Activated CD4-positive, alpha-beta T cell treated with anti-CD3 and anti-CD28 coated beads, Interleukin-10, Interleukin-2, amounts not matched to agents 100 ng/mL and 50 ng/mL, durations not matched to agents 16 hours and 8 hours (primary cell): Measurements from ENCODE around the gene ZBTB7C.

Source experiments
- DNase-seq: peaks from one replicate; pipeline ENCODE4 v3.0.0-alpha.2; 2020

ZBTB7C gene

GRCh38 chr18:48417985-48418384 is 8.8 kb upstream of the ZBTB7C start:
- DNase-seq, result no peak

GRCh38 chr18:48413342-48413741 is 4.2 kb upstream of the ZBTB7C start:
- DNase-seq, result no peak

- peak; percentile 54 for DNase-seq
Observed at GRCh38 chr18:48412339-48412929, 3.3 kb upstream of the ZBTB7C start.

DNA sequence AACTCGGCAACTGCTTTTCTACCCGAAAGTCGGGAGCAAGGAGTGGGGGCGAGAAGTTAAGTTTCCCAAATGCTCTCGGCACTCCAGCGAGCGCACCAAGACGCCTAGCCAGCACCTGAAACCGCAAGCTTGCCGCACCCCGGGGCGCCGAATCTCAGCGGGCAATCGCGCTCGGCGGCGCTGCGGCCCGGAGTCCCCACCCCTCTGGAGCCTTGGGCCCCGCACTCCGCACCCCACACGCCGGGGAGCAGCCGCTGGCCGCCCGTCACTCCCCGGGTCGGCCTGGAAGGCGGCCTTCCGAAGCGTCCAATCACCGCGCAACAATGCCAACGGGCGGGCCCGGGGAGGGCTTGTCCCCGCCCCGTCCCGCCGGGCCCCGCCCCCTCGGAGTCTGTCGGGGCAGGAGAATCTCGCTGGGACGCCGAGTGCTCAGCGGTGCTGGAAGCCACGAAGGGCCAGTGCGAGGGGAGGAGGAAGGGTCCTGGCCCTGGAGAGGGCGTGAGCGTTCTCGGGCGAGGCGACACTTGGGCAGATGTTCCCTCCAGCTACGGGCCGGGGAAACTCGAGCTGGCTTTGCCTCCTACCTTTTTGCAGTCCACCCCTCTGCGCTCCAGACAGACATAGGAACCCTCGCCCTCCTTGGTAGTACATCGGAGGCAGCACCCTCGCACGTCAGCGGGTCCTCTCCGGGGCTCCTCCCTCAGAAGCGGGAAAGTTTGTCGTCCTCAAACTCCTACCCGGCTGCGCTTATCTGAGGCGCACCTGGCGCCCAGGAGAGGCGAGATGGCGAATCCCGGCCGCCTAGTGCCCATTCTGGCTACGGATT is 1.1 kb upstream of the ZBTB7C start:
- peak; percentile 88 for DNase-seq

DNA sequence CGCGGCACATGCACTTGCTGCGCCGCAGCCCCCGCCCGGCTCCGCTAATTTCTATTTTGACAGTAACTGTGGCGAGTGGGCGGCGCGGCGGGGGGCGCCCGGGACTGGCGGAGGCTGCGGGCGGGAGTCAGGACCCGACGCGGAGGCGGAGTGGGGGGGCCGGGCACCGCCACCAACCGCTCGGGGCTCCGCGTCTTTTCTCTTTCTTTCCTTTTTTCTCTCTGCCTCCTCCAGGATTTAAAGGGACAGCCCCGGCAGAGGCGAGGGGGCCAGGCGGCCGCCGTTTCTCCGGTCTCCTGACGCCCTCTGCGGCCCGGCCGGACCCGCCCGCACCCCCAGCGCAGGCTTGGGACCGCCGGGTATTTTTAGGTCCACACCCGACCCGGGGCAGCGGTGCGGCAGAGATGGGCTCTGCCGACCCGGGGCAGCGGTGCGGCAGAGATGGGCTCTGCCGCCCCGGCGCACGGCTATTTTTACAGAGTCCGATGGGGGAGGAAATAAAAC is 460 bp upstream of the ZBTB7C start:
- no peak for DNase-seq

GRCh38 chr18:48408111-48408726 is 964 bp downstream of the ZBTB7C start:
- no peak for DNase-seq

DNA sequence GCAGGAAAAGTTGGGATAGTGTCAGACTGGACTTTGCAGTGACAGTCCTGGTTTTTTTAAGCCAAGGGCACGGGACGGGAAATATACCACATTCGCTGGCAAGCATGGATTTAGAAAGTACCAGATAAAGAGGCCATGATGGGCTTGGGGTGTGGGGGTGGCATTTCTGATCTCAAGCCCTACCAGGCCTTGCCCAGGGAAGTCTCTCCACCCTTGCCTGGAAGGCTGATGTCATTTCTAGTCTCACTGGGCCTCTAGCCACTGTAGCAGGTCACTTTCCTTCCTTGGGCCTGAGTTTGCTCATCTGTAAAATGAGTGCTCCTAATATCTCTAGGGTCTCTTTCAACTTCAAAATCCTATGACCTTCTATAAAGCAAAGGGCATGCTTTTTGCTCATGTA is 1.8 kb downstream of the ZBTB7C start:
- no peak for DNase-seq

GRCh38 chr18:48405978-48406377 is 3.2 kb downstream of the ZBTB7C start:
- DNase-seq, result no peak

DNA sequence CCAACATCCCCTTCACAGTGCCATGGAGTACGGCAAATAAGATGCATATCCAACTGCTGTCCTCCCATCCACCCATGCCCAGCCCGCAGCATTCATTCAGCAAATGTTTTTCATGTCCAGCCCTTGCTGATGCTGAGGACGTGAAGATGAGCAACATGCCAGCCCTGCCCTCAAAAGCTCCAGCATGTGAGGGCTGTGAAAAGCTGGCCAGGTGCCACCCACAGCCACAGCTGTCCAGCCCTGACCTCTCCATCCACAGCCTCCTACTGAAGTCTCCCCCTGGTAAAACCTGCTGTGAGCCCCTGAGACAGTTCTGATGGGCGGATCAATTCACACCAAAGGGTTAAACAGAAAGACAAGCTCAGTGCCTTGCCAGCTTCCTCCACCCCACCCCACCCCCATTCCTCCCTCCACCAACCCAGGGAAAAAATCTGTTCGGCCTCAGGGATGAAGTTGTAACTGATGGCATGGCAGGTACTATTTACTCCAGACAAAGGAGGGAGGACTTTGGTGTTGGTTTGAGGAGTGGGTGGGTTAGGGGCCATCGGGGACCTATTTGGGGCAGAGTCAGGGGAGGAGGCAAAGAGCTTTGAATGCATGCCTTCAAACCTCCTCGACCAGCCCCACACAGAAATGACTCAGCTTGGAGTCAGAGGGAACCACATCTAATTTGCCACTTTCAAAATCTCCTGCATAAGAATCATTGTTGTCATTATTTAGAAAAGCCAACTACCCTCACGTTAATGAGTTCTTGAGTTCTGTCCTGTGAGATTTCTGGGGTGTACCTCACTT is 4.3 kb downstream of the ZBTB7C start:
- DNase-seq, result peak; percentile 41

DNA sequence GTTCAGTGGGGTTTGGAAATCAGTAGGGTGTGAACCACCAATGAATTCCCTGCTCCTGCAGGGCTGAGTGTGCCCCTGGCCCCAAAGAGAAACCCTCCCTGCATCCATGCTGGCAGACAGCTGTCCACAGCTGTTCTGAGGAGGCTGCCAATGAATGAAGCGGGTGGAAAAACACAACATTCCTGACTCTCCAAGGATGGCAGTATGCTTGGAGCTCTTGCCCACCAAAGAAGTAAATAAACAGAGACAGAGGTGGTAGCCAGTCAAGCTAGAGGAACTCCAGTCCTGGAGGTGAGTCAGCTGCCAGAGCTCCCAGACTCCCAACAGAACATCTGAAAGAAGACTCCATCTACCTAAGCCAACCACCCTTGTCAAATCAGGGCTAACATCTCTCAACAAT is 6.2 kb downstream of the ZBTB7C start:
- DNase-seq, result no peak

DNA sequence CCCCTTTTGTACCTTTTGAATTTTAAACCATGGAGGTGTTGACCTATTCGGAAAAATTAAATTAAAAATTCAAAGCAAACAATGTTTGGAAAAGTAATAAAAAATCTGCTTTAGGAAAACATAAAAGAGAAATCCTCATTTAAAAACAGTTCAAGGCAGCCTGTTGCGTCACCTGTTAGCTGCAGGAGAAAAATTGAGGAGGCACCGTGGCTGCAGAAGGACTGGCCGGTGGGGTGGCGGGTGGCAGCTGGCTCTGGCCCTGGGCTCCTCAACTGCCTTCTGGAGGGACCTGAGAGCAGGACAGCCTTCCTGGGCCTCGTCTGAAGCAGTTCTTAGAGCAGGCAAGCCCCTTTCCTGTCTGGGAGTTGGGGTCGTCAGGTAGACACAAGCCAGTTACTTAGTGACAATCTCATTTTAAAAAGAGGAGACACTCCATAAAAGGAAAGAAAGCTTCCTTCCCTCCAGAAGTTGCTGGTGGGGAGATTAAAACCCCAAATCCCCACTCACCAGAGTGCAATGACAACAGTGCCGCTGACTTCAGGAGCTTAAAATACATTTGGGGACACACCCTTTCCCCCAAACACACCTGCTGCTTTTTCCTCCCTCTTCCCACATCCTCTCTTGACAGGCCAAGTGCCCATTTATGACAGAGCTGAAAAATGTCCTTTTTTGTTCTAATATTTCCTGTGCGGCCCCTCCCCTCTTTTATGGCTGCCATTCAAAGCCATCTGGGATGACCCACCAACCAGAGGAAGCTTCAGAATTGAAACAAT is 9.7 kb downstream of the ZBTB7C start:
- no peak for DNase-seq

DNA sequence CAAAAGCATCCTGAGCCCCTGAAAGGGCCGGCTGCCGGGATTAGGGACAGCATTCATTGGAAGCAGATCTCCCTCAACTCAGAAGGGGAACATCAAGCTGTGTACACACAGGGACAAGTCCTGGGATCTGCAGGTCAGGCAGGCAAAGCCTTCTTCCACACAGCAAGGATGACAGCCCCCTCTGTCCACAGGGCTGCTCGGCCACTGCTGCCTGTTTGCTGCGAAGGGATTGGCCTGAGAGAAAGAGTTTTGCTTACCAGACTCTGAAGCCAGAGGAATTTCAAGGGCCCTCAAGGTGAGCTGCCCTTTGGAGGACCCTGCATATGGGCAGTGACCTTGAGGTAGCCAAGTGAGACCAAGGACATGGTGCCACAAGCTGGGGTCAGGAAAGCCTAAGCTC is 11.1 kb downstream of the ZBTB7C start:
- DNase-seq, result no peak

DNA sequence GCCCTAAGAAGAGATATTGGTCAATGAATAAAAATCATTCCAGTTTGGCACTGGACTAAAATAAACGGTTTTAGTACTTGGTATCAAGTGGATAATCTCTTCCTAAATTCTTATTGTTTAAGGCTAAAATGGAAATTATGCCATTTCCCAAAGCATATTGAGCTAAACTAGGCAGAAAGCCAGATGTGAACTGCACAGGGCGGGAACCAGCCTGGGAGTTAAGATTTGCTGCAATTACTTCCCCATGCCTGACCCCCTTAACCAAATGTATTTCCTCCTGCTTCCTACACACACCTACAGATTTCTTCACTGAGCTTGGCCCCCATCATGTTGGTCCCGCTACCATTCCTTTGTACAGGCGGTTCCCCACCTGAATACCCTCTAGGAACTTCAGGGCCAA is 12.2 kb downstream of the ZBTB7C start:
- no peak for DNase-seq

GRCh38 chr18:48396561-48396960 is 12.6 kb downstream of the ZBTB7C start:
- no peak for DNase-seq

GRCh38 chr18:48395646-48396045 is 13.5 kb downstream of the ZBTB7C start:
- no peak for DNase-seq

GRCh38 chr18:48394176-48394575 is 15.0 kb downstream of the ZBTB7C start:
- no peak for DNase-seq

DNA sequence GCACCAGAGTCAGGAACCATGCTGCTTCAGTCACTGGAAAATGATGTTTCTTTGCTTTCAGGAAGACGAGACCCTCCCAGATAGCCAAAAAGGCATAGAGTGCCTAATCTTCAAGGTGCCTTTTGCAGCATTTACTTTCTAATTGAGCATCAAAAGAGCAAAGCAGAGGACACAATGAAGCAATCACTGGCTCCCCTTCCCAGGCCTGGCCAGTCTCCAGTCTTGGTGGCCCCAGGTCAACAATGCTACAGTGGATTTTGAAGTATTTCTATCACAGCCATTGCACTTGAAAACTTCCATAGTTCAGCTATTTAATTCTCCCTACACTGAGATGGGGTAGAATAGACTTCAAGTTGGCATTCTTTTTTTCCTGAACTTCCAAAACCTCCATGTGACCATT is 15.4 kb downstream of the ZBTB7C start:
- no peak for DNase-seq

- no peak for DNase-seq
Observed at GRCh38 chr18:48393170-48393569, 16.0 kb downstream of the ZBTB7C start.

DNA sequence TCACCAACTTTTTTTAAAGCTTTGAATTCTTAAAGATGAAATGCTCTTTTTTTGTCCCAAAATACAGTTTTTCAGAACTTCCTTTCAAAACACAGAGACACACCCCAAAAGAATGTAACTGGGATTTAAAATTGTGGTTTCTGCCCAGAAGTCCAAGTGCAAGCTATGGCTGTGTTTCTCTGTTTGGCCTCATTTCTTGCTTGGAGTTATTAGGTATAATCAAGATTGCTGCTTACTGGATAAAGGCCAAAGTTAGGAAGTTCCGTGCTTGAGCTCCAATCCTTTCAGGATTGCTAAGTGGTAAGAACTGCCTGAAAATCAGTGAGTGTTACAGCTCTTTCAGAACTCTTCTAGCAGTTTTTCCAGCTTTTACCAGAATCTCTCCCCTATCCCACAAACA is 16.9 kb downstream of the ZBTB7C start:
- DNase-seq, result no peak

GRCh38 chr18:48391868-48392267 is 17.3 kb downstream of the ZBTB7C start:
- DNase-seq, result no peak

DNA sequence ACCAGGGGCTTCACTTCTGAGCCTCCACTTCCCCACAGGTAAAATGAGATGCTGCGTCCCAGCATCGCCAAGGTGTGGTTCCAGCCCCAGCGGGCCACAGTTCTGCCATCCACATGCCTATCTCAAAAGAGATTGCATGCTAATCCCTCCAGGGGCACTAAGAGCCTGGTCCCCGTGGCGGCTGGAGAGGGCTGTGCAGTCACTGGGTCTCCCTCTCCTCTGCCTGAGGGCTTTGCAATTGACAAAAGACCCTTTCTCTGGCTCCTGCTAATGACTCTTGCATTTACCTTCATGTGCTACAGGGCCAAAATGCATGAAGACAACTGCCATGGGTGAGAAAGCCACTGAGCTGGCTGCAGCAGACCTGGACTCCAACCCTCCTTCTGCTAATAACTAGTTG is 18.5 kb downstream of the ZBTB7C start:
- no peak for DNase-seq

- DNase-seq, result no peak
Observed at GRCh38 chr18:48388478-48388877, 20.7 kb downstream of the ZBTB7C start.
